Nephron (organoid): ENCODE data around the gene XPR1.

Experiments used
- H3K27ac Mint-ChIP-seq, 3 experiments: 2 replicates each; pipeline ENCODE4 v1.8.0; 2020; ENCODE audit warnings: mixed read lengths in 3 of 3, mild to moderate bottlenecking in 2 of 3, moderate library complexity in 1 of 3
- H3K27me3 Mint-ChIP-seq: 2 replicates; pipeline ENCODE4 v1.8.0; 2021; ENCODE audit warnings: low read depth, mild to moderate bottlenecking, moderate library complexity, mixed read lengths
- H3K36me3 Mint-ChIP-seq: 2 replicates; pipeline ENCODE4 v1.8.0; 2020; ENCODE audit warnings: low read depth, mixed read lengths
- H3K4me1 Mint-ChIP-seq: 2 replicates; pipeline ENCODE4 v1.8.0; 2020; ENCODE audit warnings: mixed read lengths
- H3K4me3 Mint-ChIP-seq, 3 experiments: 2 replicates each; pipeline ENCODE4 v1.8.0; 2020; ENCODE audit warnings: mild to moderate bottlenecking in 3 of 3, mixed read lengths in 3 of 3, moderate library complexity in 2 of 3
- H3K9me3 Mint-ChIP-seq: 2 replicates; pipeline ENCODE4 v1.8.0; 2020; ENCODE audit warnings: mixed read lengths
- CTCF ChIP-seq, 3 experiments: fragments of 200-600 bp; sonication (generic); IDR thresholded peaks; one replicate each; pipeline ENCODE4 v1.5.0; 2021; ENCODE audit warnings: antibody characterized with exemption in 3 of 3; ENCODE audit not compliant: unreplicated experiment in 3 of 3

XPR1 gene

GRCh38 chr1:180838535-180838934, 206.7 kb downstream of the XPR1 start:
- Mint-ChIP-seq H3K27me3 (no peaks in the 10 kb centered on the region), H3K9me3 (peaks cover 11% of the 10 kb centered on the region), H3K4me1 (peaks cover 5% of the 10 kb centered on the region), H3K4me3 (no peak overlapping the region), H3K27ac (no peak overlapping the region), H3K36me3 (peaks cover 44% of the 10 kb centered on the region)
- TF ChIP-seq CTCF (IDR thresholded peaks at IDR 0.05; ENCODE audit: unreplicated experiment in 3 of 3) = no peak

- Mint-ChIP-seq H3K4me3 (no peak overlapping the region), H3K4me1 (peaks cover 5% of the 10 kb centered on the region), H3K27me3 (no peaks in the 10 kb centered on the region), H3K36me3 (peaks cover 34% of the 10 kb centered on the region), H3K27ac (no peak overlapping the region), H3K9me3 (peaks cover 10% of the 10 kb centered on the region)
- no peak for TF ChIP-seq CTCF (IDR thresholded peaks at IDR 0.05; ENCODE audit: unreplicated experiment in 3 of 3)
These were observed 207.7 kb downstream of the XPR1 start for GRCh38 chr1:180839547-180839946.

- TF ChIP-seq CTCF (IDR thresholded peaks at IDR 0.05; ENCODE audit: unreplicated experiment in 3 of 3) = no peak
- no peak overlapping the region for H3K27ac Mint-ChIP-seq
- H3K4me1 Mint-ChIP-seq = peaks cover 5% of the 10 kb centered on the region
- H3K36me3 Mint-ChIP-seq = peaks cover 18% of the 10 kb centered on the region
- no peak overlapping the region for H3K4me3 Mint-ChIP-seq
- H3K27me3 Mint-ChIP-seq = no peaks in the 10 kb centered on the region
- H3K9me3 Mint-ChIP-seq = peaks cover 6% of the 10 kb centered on the region
These were observed 209.6 kb downstream of the XPR1 start for GRCh38 chr1:180841415-180841814.

- Mint-ChIP-seq H3K9me3 (peaks cover 6% of the 10 kb centered on the region), H3K27ac (peak overlapping the region in 1 of 3 experiments; percentile 8), H3K27me3 (no peaks in the 10 kb centered on the region), H3K36me3 (peaks cover 12% of the 10 kb centered on the region), H3K4me3 (no peak overlapping the region), H3K4me1 (peaks cover 5% of the 10 kb centered on the region)
- TF ChIP-seq CTCF (IDR thresholded peaks at IDR 0.05; ENCODE audit: unreplicated experiment in 3 of 3) = no peak
These were observed 210.2 kb downstream of the XPR1 start for GRCh38 chr1:180842052-180842451.

GRCh38 chr1:180842491-180843275, 210.9 kb downstream of the XPR1 start:
- Mint-ChIP-seq H3K4me3 (no peak overlapping the region), H3K9me3 (peaks cover 6% of the 10 kb centered on the region), H3K27me3 (no peaks in the 10 kb centered on the region), H3K36me3 (peaks cover 11% of the 10 kb centered on the region), H3K4me1 (peaks cover 5% of the 10 kb centered on the region), H3K27ac (peak overlapping the region in 1 of 3 experiments; percentile 8)
- TF ChIP-seq CTCF (IDR thresholded peaks at IDR 0.05; ENCODE audit: unreplicated experiment in 3 of 3) = no peak

- H3K27ac Mint-ChIP-seq = no peak overlapping the region
- no peaks in the 10 kb centered on the region for H3K9me3 Mint-ChIP-seq
- no peak overlapping the region for H3K4me3 Mint-ChIP-seq
- H3K36me3 Mint-ChIP-seq = no peaks in the 10 kb centered on the region
- H3K4me1 Mint-ChIP-seq = peaks cover 5% of the 10 kb centered on the region
- no peak for TF ChIP-seq CTCF (IDR thresholded peaks at IDR 0.05; ENCODE audit: unreplicated experiment in 3 of 3)
- H3K27me3 Mint-ChIP-seq = no peaks in the 10 kb centered on the region
These were observed 213.5 kb downstream of the XPR1 start for GRCh38 chr1:180845352-180845751.
